Mesendoderm (in vitro differentiated cells): Measurements from ENCODE around the gene PRKCQ.

Experiments
- DNase-seq: peaks from one replicate; pipeline ENCODE4 v3.0.0; 2013
- H2AK5ac ChIP-seq: 2 replicates; pipeline ENCODE4 v1.6.1; 2013; ENCODE audit warnings: low read length, inconsistent platforms
- H2BK120ac ChIP-seq: 2 replicates; pipeline ENCODE4 v1.6.1; 2013; ENCODE audit warnings: low read depth, mild to moderate bottlenecking, low read length, moderate library complexity, mixed read lengths
- H2BK15ac ChIP-seq: replicated peaks from 2 replicates; pipeline ENCODE4 v1.6.1; 2013; ENCODE audit warnings: low read depth, mild to moderate bottlenecking, moderate library complexity
- H2BK5ac ChIP-seq: 2 replicates; pipeline ENCODE4 v1.6.1; 2013; ENCODE audit warnings: low read length, inconsistent platforms
- H3K18ac ChIP-seq: 2 replicates; pipeline ENCODE4 v1.6.1; 2013; ENCODE audit warnings: mild to moderate bottlenecking, low read length, mixed read lengths
- H3K23ac ChIP-seq: one replicate; pipeline ENCODE4 v1.6.1; 2013; ENCODE audit warnings: low read length
- H3K27ac ChIP-seq: 2 replicates; pipeline ENCODE4 v1.5.1; 2013; ENCODE audit warnings: low read depth, mild to moderate bottlenecking, inconsistent platforms, low read length, moderate library complexity
- H3K27me3 ChIP-seq: 2 replicates; pipeline ENCODE4 v1.6.1; 2013; ENCODE audit warnings: low read length, control low read depth, mild to moderate bottlenecking, inconsistent platforms; ENCODE audit not compliant: insufficient read depth, poor library complexity
- H3K36me3 ChIP-seq: 2 replicates; pipeline ENCODE4 v1.6.1; 2013; ENCODE audit warnings: low read length, inconsistent platforms; ENCODE audit not compliant: control insufficient read depth, insufficient read depth
- H3K4ac ChIP-seq: one replicate; pipeline ENCODE4 v1.6.1; 2013; ENCODE audit warnings: low read depth, mild to moderate bottlenecking, low read length, moderate library complexity
- H3K4me1 ChIP-seq: 2 replicates; pipeline ENCODE4 v1.6.1; 2013; ENCODE audit warnings: low read depth, low read length, inconsistent platforms; ENCODE audit not compliant: control insufficient read depth
- H3K4me2 ChIP-seq: 2 replicates; pipeline ENCODE4 v1.6.1; 2013; ENCODE audit warnings: low read length
- H3K4me3 ChIP-seq: 2 replicates; pipeline ENCODE4 v1.5.1; 2013; ENCODE audit warnings: mild to moderate bottlenecking, low read length
- H3K56ac ChIP-seq: one replicate; pipeline ENCODE4 v1.6.1; 2013; ENCODE audit warnings: low read length
- H3K79me1 ChIP-seq: 2 replicates; pipeline ENCODE4 v1.6.1; 2013; ENCODE audit warnings: low read length, inconsistent platforms
- H3K79me2 ChIP-seq: 2 replicates; pipeline ENCODE4 v1.6.1; 2013; ENCODE audit warnings: mild to moderate bottlenecking, low read length; ENCODE audit not compliant: control insufficient read depth, insufficient read depth
- H3K9ac ChIP-seq: 2 replicates; pipeline ENCODE4 v1.6.1; 2013; ENCODE audit warnings: low read length, inconsistent platforms
- H4K5ac ChIP-seq: one replicate; pipeline ENCODE4 v1.6.1; 2013; ENCODE audit warnings: low read length
- H4K8ac ChIP-seq: one replicate; pipeline ENCODE4 v1.6.1; 2013; ENCODE audit warnings: low read depth, mild to moderate bottlenecking, control low read depth, low read length, moderate library complexity
- WGBS: extraction: QIAGEN DNeasy Blood & Tissue Kit; methylation state at CpG from one replicate; pipeline ENCODE4 v1.1.7; 2013; ENCODE audit warnings: low lambda C conversion rate, missing lambda C conversion rate; ENCODE audit not compliant: insufficient coverage; ENCODE audit errors: extremely low coverage; 5-methylcytosine and 5-hydroxymethylcytosine counted together

PRKCQ gene

GRCh38 chr10:6386346-6386745, 193.7 kb downstream of the PRKCQ start:
- Histone ChIP-seq H3K36me3 (no peaks in the 10 kb centered on the region), H3K9ac (no peak overlapping the region), H4K5ac (no peak overlapping the region), H3K4me2 (no peak overlapping the region), H2BK120ac (no peak overlapping the region), H3K79me2 (no peaks in the 10 kb centered on the region), H3K4me3 (no peak overlapping the region), H2AK5ac (no peak overlapping the region), H4K8ac (no peak overlapping the region), H3K18ac (no peak overlapping the region), H2BK5ac (no peak overlapping the region), H3K4ac (no peak overlapping the region), H3K27me3 (no peaks in the 10 kb centered on the region), H2BK15ac (no peak overlapping the region), H3K4me1 (no peaks in the 10 kb centered on the region), H3K27ac (no peak overlapping the region), H3K79me1 (no peaks in the 10 kb centered on the region), H3K23ac (no peak overlapping the region), H3K56ac (no peak overlapping the region)
- WGBS = no CpG with 5 or more reads among the region's 6 CpGs
- no peak for DNase-seq

DNA sequence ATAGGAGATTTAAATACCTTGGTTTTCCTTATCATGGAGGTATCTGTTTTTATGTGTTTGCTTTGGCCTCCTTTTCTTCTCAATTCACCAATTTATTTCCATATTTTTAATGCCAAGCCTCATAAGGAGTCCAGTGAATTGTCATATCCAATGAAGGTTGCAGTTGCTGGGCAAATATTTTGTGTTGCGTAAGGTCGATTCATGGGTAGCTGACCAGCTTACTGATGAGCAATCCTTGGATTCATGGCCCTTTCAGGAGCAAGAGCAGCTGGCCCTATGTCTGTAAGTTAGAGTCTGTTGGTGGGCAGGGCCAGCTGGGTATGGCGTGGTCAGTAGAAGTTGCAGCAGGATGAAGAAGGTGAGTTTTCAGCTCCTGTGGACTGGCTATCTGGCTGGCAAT, 194.4 kb downstream of the PRKCQ start:
- no peaks in the 10 kb centered on the region for H3K4me1 ChIP-seq
- no peak overlapping the region for H3K27ac ChIP-seq
- H3K23ac ChIP-seq = no peak overlapping the region
- no peak overlapping the region for H3K9ac ChIP-seq
- no CpG with 5 or more reads among the region's 3 CpGs for WGBS
- H2BK5ac ChIP-seq = no peak overlapping the region
- no peak overlapping the region for H4K8ac ChIP-seq
- no peak overlapping the region for H3K56ac ChIP-seq
- no peak overlapping the region for H2BK15ac ChIP-seq
- H3K18ac ChIP-seq = no peak overlapping the region
- H2BK120ac ChIP-seq = no peak overlapping the region
- no peaks in the 10 kb centered on the region for H3K27me3 ChIP-seq
- no peak overlapping the region for H3K4ac ChIP-seq
- H3K36me3 ChIP-seq = no peaks in the 10 kb centered on the region
- no peak overlapping the region for H3K4me2 ChIP-seq
- DNase-seq = no peak
- H3K79me1 ChIP-seq = no peaks in the 10 kb centered on the region
- H3K4me3 ChIP-seq = no peak overlapping the region
- H2AK5ac ChIP-seq = no peak overlapping the region
- no peak overlapping the region for H4K5ac ChIP-seq
- H3K79me2 ChIP-seq = no peaks in the 10 kb centered on the region

DNA sequence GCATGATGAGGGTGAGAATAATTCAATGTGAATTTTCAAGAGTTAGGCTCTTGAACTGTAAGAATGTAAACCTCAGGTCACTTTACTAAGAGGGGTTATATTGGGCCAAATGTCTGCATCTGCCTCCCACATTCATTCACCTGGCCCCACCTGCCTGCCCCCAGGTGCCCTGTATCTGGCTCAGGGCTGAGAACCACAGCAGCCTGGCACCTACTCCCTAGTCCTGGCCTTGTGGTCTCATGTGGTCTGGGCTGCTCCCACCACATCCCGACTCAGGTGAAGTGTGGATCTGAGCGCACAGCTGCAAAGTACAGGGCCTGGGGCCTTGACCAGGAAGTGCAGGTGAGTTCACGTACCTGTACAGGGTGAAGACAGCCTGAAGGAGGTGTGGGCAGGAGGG, 195.2 kb downstream of the PRKCQ start:
- no peak overlapping the region for H3K9ac ChIP-seq
- H3K18ac ChIP-seq = no peak overlapping the region
- DNase-seq = no peak
- H2BK5ac ChIP-seq = no peak overlapping the region
- no peak overlapping the region for H3K4me3 ChIP-seq
- no peak overlapping the region for H4K5ac ChIP-seq
- no peak overlapping the region for H3K4ac ChIP-seq
- no peak overlapping the region for H4K8ac ChIP-seq
- H3K36me3 ChIP-seq = no peaks in the 10 kb centered on the region
- no peak overlapping the region for H2BK120ac ChIP-seq
- H2BK15ac ChIP-seq = no peak overlapping the region
- no peak overlapping the region for H3K4me2 ChIP-seq
- H3K56ac ChIP-seq = no peak overlapping the region
- WGBS = no CpG with 5 or more reads among the region's 3 CpGs
- H3K79me2 ChIP-seq = no peaks in the 10 kb centered on the region
- no peak overlapping the region for H3K23ac ChIP-seq
- no peaks in the 10 kb centered on the region for H3K79me1 ChIP-seq
- H3K27me3 ChIP-seq = no peaks in the 10 kb centered on the region
- H3K4me1 ChIP-seq = no peaks in the 10 kb centered on the region
- no peak overlapping the region for H3K27ac ChIP-seq
- H2AK5ac ChIP-seq = no peak overlapping the region

- no peak overlapping the region for H4K5ac ChIP-seq
- H3K4me2 ChIP-seq = no peak overlapping the region
- H3K4me1 ChIP-seq = no peaks in the 10 kb centered on the region
- H2BK5ac ChIP-seq = no peak overlapping the region
- no peak overlapping the region for H4K8ac ChIP-seq
- H3K56ac ChIP-seq = no peak overlapping the region
- no peak overlapping the region for H3K18ac ChIP-seq
- no peak for DNase-seq
- H3K9ac ChIP-seq = no peak overlapping the region
- no peaks in the 10 kb centered on the region for H3K79me2 ChIP-seq
- no peak overlapping the region for H3K4me3 ChIP-seq
- no peaks in the 10 kb centered on the region for H3K79me1 ChIP-seq
- H3K27ac ChIP-seq = no peak overlapping the region
- no peak overlapping the region for H2BK15ac ChIP-seq
- no CpG with 5 or more reads among the region's 7 CpGs for WGBS
- no peaks in the 10 kb centered on the region for H3K27me3 ChIP-seq
- no peak overlapping the region for H3K23ac ChIP-seq
- no peak overlapping the region for H2BK120ac ChIP-seq
- no peak overlapping the region for H2AK5ac ChIP-seq
- no peaks in the 10 kb centered on the region for H3K36me3 ChIP-seq
- H3K4ac ChIP-seq = no peak overlapping the region
These were observed 196.0 kb downstream of the PRKCQ start for GRCh38 chr10:6384031-6384430.

- no peak overlapping the region for H3K4me3 ChIP-seq
- H3K79me2 ChIP-seq = no peaks in the 10 kb centered on the region
- DNase-seq = no peak
- H3K23ac ChIP-seq = no peak overlapping the region
- no peak overlapping the region for H3K4ac ChIP-seq
- no peak overlapping the region for H2BK120ac ChIP-seq
- no peak overlapping the region for H3K18ac ChIP-seq
- H2AK5ac ChIP-seq = no peak overlapping the region
- no peak overlapping the region for H3K56ac ChIP-seq
- no peak overlapping the region for H4K8ac ChIP-seq
- H3K27ac ChIP-seq = no peak overlapping the region
- no CpG with 5 or more reads among the region's 8 CpGs for WGBS
- no peak overlapping the region for H4K5ac ChIP-seq
- no peaks in the 10 kb centered on the region for H3K79me1 ChIP-seq
- no peak overlapping the region for H2BK15ac ChIP-seq
- H2BK5ac ChIP-seq = no peak overlapping the region
- no peaks in the 10 kb centered on the region for H3K36me3 ChIP-seq
- no peak overlapping the region for H3K9ac ChIP-seq
- no peak overlapping the region for H3K4me2 ChIP-seq
- no peaks in the 10 kb centered on the region for H3K27me3 ChIP-seq
- H3K4me1 ChIP-seq = no peaks in the 10 kb centered on the region
These were observed 196.8 kb downstream of the PRKCQ start for GRCh38 chr10:6383096-6383812.

GRCh38 chr10:6382081-6382480, 198.0 kb downstream of the PRKCQ start:
- no peak overlapping the region for H4K8ac ChIP-seq
- WGBS = no CpG with 5 or more reads among the region's 7 CpGs
- H3K18ac ChIP-seq = no peak overlapping the region
- no peak overlapping the region for H2BK15ac ChIP-seq
- H3K4me1 ChIP-seq = no peaks in the 10 kb centered on the region
- DNase-seq = no peak
- H3K4ac ChIP-seq = no peak overlapping the region
- H3K79me1 ChIP-seq = no peaks in the 10 kb centered on the region
- H3K4me2 ChIP-seq = no peak overlapping the region
- H2BK120ac ChIP-seq = no peak overlapping the region
- no peak overlapping the region for H3K9ac ChIP-seq
- no peak overlapping the region for H2AK5ac ChIP-seq
- H4K5ac ChIP-seq = no peak overlapping the region
- H3K23ac ChIP-seq = no peak overlapping the region
- no peak overlapping the region for H2BK5ac ChIP-seq
- no peaks in the 10 kb centered on the region for H3K36me3 ChIP-seq
- H3K79me2 ChIP-seq = no peaks in the 10 kb centered on the region
- no peak overlapping the region for H3K56ac ChIP-seq
- no peak overlapping the region for H3K4me3 ChIP-seq
- no peak overlapping the region for H3K27ac ChIP-seq
- H3K27me3 ChIP-seq = no peaks in the 10 kb centered on the region
